Endometrium (tissue), 2 donors: ENCODE data around the gene IL34.

Experiments
- FAIRE-seq: peaks from 2 replicates; lab custom pipeline; 2012; peaks lifted over from hg19 to GRCh38; lab: Jason Lieb, UNC
- donor health status: control.
- donor health status: control.

The IL34 gene

GRCh38 chr16:70678121-70678897 lies 31.9 kb downstream of the IL34 start:
- FAIRE-seq, result no peak

- no peak for FAIRE-seq
Observed at GRCh38 chr16:70678898-70679670, 32.7 kb downstream of the IL34 start.

DNA sequence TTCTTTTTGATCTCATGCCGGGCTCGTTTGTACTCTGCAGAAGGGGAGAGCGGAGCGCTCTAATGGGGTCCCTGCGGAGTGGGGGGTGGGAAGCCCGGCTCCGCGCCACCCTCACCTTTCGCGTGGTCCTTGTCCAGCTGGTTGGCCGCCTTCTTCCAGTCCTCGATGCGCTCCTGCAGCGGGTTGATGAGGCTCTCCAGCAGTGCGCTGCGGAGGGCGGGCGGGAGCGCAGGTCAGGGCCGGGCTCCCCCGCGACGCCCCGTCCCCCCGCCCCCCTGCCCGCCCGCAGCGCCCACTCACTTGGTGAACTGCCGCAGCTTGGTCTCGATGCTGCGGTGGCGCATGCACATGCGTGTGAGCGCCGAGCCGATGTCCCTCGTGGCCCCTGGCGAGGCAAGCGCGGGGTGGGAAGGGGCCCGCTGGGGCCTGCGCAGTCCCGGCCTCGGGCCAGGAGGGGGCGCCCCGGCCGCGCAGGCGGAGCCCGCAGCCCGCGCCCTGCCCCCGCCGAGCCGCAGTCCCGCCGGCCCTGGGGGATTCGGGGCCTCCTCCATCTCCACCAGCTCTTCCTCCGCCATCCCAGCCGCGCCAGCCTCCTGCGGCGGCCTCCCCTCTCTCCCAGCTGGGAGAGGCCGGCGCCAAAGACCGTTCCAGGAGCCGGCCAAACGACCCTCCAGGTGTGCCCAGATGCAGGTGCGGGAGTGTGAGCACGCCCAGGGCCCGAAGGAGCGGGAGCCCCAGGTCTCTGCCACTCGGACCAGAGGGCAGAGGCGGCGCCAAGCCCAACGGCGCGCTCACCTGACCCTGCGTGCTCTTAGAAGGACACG lies 33.5 kb downstream of the IL34 start:
- FAIRE-seq, result no peak

DNA sequence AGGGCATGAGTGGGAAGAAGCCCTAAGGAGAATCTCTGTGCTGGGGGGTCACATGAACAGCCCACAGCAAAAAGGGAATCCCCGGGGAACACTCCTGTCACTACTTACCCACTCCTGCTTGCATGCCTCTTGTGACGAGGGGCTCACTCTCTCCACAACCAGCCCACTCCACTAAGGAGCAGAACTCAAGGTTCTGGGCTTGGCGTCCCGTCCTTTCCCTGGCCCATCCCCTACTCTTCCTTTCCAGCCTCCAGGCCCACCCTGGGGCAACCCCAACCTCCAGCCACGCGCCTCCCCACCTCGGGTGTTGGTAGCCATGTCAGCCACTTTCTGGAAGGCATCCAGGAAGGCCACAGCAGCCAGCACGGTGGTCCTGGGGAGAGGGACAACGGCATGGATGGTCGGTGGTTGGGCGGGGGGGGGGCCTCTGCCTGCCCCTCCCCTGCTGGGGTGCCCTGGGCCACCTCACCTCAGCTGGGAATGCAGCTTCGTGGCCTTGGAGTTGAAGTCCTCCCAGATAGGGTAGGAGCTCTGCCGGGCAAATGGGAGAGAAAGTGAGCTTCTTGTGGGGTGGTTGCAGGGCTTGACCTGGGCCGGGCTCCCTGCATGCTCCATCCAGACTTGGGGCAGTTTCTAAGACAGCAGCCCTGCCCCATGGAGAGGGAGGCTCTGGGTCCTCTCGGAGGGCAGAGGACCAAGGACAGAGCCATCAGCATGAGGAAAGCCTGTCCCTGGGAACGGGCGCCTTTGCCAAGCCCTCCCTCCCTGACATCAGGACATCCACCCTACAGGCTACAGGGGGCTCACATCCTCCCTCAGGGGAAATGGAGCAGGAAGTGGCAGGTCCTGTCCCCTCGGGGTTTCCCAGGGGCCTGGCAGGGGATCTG lies 34.4 kb downstream of the IL34 start:
- FAIRE-seq, result no peak

DNA sequence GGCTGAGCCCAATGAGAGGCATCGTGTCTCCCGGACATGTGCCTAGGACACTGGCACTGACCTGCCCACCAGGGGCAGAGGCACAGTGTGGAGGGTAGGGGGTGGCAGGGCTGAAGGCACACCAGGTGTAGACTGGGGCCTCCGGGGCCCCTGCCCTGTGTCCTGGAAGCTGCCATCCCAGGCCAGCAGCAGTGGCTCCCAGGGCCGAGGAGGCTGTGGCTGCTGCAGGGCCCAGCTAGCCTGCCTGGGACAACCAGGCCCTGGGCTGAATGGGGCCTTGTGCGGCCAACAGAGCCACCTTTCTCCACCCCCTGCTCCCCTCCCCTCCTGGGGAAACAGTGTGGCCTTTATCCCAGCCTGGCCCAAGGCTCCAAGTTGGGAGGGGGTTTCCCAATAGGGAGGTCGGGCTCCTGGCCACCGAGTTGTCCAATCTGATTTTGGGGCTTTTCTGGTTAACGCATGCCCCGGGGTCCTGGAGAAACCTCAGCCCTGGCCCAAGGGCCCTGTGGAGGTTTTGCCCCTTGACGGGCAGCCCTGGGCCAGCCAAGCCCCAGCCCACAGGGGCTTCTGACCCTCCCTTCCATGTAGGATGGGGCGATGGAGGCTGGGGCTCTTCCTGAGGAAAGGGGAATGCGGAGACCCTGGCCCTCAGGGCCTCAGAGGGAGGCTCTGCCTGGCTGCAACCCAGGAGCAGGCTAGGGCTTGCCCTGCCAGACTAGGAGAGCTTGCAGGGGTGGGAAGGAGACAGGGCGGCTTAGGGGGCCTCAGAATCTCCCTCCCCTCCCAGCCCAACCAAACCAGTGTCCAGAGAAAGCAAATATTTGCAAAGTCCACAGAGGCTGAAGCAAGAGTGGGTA lies 35.3 kb downstream of the IL34 start:
- FAIRE-seq, result no peak

GRCh38 chr16:70682239-70683145 lies 36.1 kb downstream of the IL34 start:
- FAIRE-seq, result no peak

- FAIRE-seq, result no peak
Observed at GRCh38 chr16:70683146-70683944, 37.0 kb downstream of the IL34 start.

DNA sequence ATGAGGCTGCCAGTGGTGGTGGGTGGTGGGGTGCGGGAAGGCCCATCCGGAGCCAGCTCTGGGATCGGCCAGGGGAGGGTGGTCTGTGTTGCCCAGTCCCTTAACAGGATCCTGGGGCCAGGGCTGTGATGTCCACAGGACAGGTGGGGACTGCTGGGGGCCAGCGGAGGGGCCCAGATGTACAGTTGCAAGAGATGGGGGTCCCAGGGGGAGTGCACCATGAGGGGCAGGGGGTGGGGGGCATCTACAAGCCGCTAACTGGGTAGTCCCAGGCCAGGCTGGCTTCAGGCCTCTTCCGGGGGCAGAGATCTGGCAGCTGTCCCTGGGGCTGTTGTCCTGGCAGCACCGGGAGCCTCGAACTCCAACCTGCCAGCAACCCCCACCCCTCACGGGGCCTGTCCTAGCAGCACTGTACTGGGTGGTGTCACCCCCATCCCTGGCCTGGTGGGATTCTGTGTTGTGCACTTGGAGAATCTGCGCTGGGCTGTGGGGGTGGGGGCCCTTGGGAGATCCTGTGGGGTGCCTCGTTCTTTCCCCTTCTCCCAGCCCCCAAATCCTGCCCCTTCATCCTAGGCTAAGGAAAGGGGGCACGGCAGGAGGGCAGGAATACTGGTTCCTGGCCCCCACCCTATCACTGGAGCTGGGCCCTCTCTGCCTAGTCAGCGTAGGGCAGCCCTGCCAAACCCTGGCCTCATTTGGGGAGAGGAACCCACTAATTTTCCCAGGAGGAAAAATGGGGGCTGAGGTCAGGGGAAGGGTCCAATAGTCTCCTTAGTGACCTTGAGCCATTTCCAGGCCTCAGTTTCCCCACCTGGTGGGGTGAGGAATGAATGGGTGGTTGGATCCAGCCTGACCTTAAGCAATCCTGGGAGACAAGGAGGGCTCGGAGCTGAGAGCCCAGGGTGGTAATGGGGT lies 38.0 kb downstream of the IL34 start:
- FAIRE-seq, result no peak

- no peak for FAIRE-seq
Observed at GRCh38 chr16:70685061-70685937, 38.9 kb downstream of the IL34 start.

DNA sequence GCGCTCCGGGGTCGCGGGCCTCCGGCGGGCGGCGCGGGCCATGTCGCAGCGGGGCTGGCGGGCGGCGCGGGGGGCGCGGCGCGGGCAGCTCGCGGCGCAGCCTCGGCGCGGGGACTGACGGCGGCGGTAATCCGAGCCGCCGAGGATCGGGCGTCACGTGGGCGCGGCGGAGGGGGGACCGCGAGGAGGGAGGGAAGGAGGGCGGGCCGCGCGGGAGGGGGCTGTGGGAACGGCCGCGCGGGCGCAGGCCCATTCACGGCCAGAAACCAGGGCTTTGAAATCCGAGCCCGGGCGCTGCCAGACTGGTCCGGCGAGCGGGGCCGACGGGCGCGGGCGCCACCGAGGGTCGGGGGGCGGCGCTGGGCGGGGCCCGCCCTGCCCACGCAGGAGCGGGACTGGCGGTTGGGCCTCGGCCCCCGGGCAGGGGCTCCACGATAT lies 39.6 kb downstream of the IL34 start, which contains the start of gene MTSS2:
Gene MTSS2 (minus strand): TSS at position 116 of the 438 bp plus-strand sequence. CDS start 262 bp downstream, outside the sequence.
- FAIRE-seq, result no peak

DNA sequence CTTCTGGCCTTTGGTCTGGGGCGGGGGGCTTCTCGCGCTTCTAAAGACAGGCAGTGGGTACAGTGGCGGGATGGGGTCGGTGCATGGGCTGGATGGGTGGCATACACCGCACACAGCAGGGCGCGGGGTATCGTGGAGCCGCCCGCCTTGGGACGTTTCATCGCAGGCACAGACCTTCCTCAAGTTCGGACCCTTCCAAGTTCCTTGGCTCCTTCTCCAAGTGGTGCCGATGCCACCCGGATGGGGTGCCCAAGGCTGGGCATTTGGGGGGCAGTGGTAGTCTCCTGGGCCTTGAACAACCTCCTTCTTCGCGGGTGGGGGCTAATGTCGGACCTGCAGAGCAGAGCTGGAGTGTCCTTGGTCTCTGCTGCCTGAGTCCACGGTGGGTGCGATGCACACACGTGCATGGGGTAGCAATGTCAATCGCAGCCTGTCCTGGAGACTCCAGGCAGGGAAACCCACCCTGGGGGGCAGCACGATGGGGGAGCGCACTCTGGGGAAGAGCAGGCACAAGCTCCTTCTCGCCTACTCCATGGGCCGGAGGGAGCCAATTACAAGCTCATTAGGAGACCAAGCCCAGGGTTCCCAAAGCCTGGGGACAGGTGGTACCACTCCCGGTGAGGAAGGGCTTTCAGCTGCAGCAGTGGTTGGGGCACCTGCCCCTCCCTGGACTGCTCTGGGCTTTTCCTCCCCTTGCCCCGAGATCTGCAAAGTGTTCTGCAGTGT lies 40.2 kb downstream of the IL34 start:
- FAIRE-seq, result no peak

DNA sequence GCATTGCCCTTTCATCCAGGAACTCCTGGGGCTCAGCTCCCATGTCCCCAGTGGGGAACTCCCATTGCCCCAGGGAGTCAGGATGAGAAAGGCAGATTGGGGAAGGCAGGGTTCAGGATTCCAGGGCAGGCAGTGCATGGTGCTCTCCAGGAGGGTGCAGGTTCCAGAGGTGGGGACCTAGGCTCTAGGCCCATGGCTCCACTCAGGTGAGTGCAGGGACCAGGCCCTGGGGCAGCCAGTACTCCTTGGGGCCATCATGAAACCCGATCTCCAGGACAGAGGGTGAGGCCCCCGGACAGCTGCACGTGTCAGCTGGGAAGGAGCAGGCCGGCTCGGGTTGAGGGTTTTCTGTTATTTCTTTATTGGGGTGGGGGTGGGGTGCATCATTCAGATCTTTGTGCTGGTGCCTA lies 40.7 kb downstream of the IL34 start:
- FAIRE-seq, result no peak

- no peak for FAIRE-seq
Observed at GRCh38 chr16:70687671-70688245, 41.4 kb downstream of the IL34 start.

DNA sequence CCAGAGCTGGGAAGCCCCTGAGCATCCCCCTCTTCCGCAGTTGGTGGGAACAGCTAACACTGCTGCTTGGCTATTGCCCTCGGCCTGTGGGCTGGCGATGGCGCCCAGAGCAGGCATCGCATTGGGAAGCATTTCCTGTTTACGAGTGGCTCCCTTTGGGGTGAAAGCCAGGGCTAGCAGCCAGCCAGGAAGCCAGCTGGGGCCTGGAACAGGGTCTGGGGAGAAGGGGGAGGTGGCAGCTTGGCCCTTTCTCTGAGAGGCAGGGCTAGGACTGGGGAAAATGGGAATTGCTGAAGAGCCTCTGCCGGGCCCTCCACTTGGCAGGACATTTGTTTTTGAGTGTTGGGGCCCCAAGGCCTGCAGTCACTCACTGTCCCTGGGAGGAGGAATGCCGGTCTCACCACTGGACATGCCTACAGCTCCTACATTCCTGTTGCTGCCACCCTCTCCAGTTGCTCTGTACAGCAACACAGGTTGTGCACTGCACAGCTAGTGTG lies 41.9 kb downstream of the IL34 start:
- FAIRE-seq, result no peak
